ENCODE results near the gene SLC8A3. TPM values are rescaled to one million over a fixed set of nuclear protein-coding genes. Genes with fewer than 3 reads are reported as not detected.

The SLC8A3 gene
- total RNA-seq, 2 donors from 2014 or later, result 0.49 to 0.95 TPM

GRCh38 chr14:70033561-70033960, 155.2 kb downstream of the SLC8A3 start:
- H3K4me1 ChIP-seq (ENCODE audit: control insufficient read depth in 1 of 2, low read depth in 2 of 2), result no peaks in the 10 kb centered on the region
- DNase-seq (ENCODE audit: low spot score), result no peak
- no peaks in the 10 kb centered on the region for H3K9me3 ChIP-seq
- H3K27ac ChIP-seq, result no peak overlapping the region
- no peak for TF ChIP-seq CTCF (IDR thresholded peaks at IDR 0.05)
- no peak for ATAC-seq (ENCODE audit: insufficient number of reproducible peaks, low FRiP score, low read depth)
- H3K4me3 ChIP-seq, result no peak overlapping the region
- H3K36me3 ChIP-seq, result no peaks in the 10 kb centered on the region
- no peaks in the 10 kb centered on the region for H3K27me3 ChIP-seq (replicated peaks; ENCODE audit: insufficient read depth)

- Histone ChIP-seq H3K27me3 (replicated peaks; ENCODE audit: insufficient read depth) (no peaks in the 10 kb centered on the region), H3K36me3 (no peaks in the 10 kb centered on the region), H3K27ac (no peak overlapping the region), H3K9me3 (no peaks in the 10 kb centered on the region), H3K4me1 (ENCODE audit: control insufficient read depth in 1 of 2, low read depth in 2 of 2) (no peaks in the 10 kb centered on the region), H3K4me3 (no peak overlapping the region)
- ATAC-seq (ENCODE audit: insufficient number of reproducible peaks, low FRiP score, low read depth) (no peak), DNase-seq (ENCODE audit: low spot score) (no peak)
- TF ChIP-seq CTCF (IDR thresholded peaks at IDR 0.05), result no peak
Observed at GRCh38 chr14:70033116-70033515, 155.6 kb downstream of the SLC8A3 start.

- Histone ChIP-seq H3K27ac (no peak overlapping the region), H3K4me3 (no peak overlapping the region), H3K27me3 (replicated peaks; ENCODE audit: insufficient read depth) (no peaks in the 10 kb centered on the region), H3K4me1 (ENCODE audit: control insufficient read depth in 1 of 2, low read depth in 2 of 2) (no peaks in the 10 kb centered on the region), H3K9me3 (no peaks in the 10 kb centered on the region), H3K36me3 (no peaks in the 10 kb centered on the region)
- no peak for DNase-seq (ENCODE audit: low spot score)
- no peak for TF ChIP-seq CTCF (IDR thresholded peaks at IDR 0.05)
- ATAC-seq (ENCODE audit: insufficient number of reproducible peaks, low FRiP score, low read depth), result no peak
Observed at GRCh38 chr14:70032447-70032846, 156.3 kb downstream of the SLC8A3 start.

GRCh38 chr14:70032016-70032415, 156.7 kb downstream of the SLC8A3 start:
- ATAC-seq (ENCODE audit: insufficient number of reproducible peaks, low FRiP score, low read depth) (no peak), DNase-seq (ENCODE audit: low spot score) (no peak)
- no peak for TF ChIP-seq CTCF (IDR thresholded peaks at IDR 0.05)
- Histone ChIP-seq H3K9me3 (no peaks in the 10 kb centered on the region), H3K4me3 (no peak overlapping the region), H3K4me1 (ENCODE audit: control insufficient read depth in 1 of 2, low read depth in 2 of 2) (no peaks in the 10 kb centered on the region), H3K27ac (no peak overlapping the region), H3K27me3 (replicated peaks; ENCODE audit: insufficient read depth) (no peaks in the 10 kb centered on the region), H3K36me3 (no peaks in the 10 kb centered on the region)

- Histone ChIP-seq H3K4me1 (ENCODE audit: control insufficient read depth in 1 of 2, low read depth in 2 of 2) (no peaks in the 10 kb centered on the region), H3K4me3 (no peak overlapping the region), H3K9me3 (no peaks in the 10 kb centered on the region), H3K36me3 (no peaks in the 10 kb centered on the region), H3K27me3 (replicated peaks; ENCODE audit: insufficient read depth) (no peaks in the 10 kb centered on the region), H3K27ac (no peak overlapping the region)
- DNase-seq (ENCODE audit: low spot score), result no peak
- ATAC-seq (ENCODE audit: insufficient number of reproducible peaks, low FRiP score, low read depth), result no peak
- TF ChIP-seq CTCF (IDR thresholded peaks at IDR 0.05), result no peak
Observed at GRCh38 chr14:70029296-70030132, 159.2 kb downstream of the SLC8A3 start.

Data from thoracic aorta (tissue), 2 donors.